Measurements from ENCODE around the gene IKZF1.

IKZF1 gene

DNA sequence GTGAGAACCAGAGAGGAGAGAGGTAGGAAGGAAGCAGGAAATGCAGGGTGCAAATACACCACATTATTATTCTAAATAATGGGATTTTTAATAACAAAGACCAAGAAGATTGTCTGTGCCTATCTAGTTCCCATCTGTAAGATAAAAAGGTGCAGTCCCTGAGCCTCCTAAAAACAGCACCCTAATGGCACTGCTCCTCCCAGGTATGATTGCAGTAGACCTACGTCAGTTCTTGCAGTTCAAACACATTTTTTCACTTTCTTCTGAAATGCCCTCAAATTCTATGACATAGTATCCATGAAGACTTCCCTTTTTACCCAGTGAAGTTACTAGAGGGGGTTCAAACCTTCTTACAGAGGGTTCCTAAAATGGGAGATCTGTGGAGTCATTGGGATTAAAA lies 75.0 kb downstream of the IKZF1 start:
- TF ChIP-seq CTCF (IDR thresholded peaks at IDR 0.05; ENCODE audit: control extremely low read depth, extremely low read depth, low read depth, missing control alignments): no peak
- CTCF ChIA-PET: interaction anchor here (1.0 to 3.4 kb wide), 4 partner anchors 9 to 781 kb away, joined by 3 to 14 read pairs (median 6); no protein-coding TSS in a partner anchor
- POLR2A ChIA-PET: no interaction called here
- DNase-seq (ENCODE audit: extremely low spot score): no peak

DNA sequence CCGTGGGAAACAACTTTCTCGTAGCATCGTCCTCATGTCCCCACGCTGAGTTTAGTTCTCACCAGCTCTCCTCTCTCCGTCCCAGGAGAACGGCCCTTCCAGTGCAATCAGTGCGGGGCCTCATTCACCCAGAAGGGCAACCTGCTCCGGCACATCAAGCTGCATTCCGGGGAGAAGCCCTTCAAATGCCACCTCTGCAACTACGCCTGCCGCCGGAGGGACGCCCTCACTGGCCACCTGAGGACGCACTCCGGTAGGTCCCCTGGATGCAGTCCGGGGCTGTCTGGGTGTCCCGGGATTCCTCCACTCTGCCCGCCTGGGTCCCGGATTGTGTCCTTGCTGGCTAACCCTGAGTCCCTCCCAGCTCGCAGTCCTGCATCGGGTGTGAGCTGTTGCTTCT lies 77.9 kb downstream of the IKZF1 start:
- ChIA-PET CTCF (interaction anchor here (0.8 to 3.1 kb wide), 2 partner anchors 12 to 36 kb away, joined by 3 to 11 read pairs; no protein-coding TSS in a partner anchor), POLR2A (no interaction called here)
- no peak for DNase-seq (ENCODE audit: extremely low spot score)
- no peak for TF ChIP-seq CTCF (IDR thresholded peaks at IDR 0.05; ENCODE audit: control extremely low read depth, extremely low read depth, low read depth, missing control alignments)

GRCh38 chr7:50387351-50387750 lies 82.8 kb downstream of the IKZF1 start:
- TF ChIP-seq CTCF (IDR thresholded peaks at IDR 0.05; ENCODE audit: control extremely low read depth, extremely low read depth, low read depth, missing control alignments): no peak
- DNase-seq (ENCODE audit: extremely low spot score): no peak
- CTCF ChIA-PET: interaction anchor here (1.8 to 2.9 kb wide), 2 partner anchors 10 to 27 kb away, joined by 5 to 14 read pairs; no protein-coding TSS in a partner anchor
- POLR2A ChIA-PET: no interaction called here

GRCh38 chr7:50389961-50390360 lies 85.4 kb downstream of the IKZF1 start:
- TF ChIP-seq CTCF (IDR thresholded peaks at IDR 0.05; ENCODE audit: control extremely low read depth, extremely low read depth, low read depth, missing control alignments): no peak
- POLR2A ChIA-PET: no interaction called here
- CTCF ChIA-PET: interaction anchor here (1.1 to 2.8 kb wide), 3 partner anchors 12 to 28 kb away, joined by 3 to 16 read pairs (median 7); no protein-coding TSS in a partner anchor
- DNase-seq (ENCODE audit: extremely low spot score): no peak

- ChIA-PET POLR2A (no interaction called here), CTCF (interaction anchor here (1.7 to 2.8 kb wide), 4 partner anchors 17 to 26 kb away, joined by 6 to 16 read pairs (median 8); no protein-coding TSS in a partner anchor)
- DNase-seq (ENCODE audit: extremely low spot score): no peak
- TF ChIP-seq CTCF (IDR thresholded peaks at IDR 0.05; ENCODE audit: control extremely low read depth, extremely low read depth, low read depth, missing control alignments): no peak
Observed at GRCh38 chr7:50391386-50391785, 86.9 kb downstream of the IKZF1 start.

GRCh38 chr7:50393076-50393475 lies 88.6 kb downstream of the IKZF1 start:
- no peak for DNase-seq (ENCODE audit: extremely low spot score)
- no peak for TF ChIP-seq CTCF (IDR thresholded peaks at IDR 0.05; ENCODE audit: control extremely low read depth, extremely low read depth, low read depth, missing control alignments)
- CTCF ChIA-PET: interaction anchor here (2.4 to 2.8 kb wide), 2 partner anchors 25 kb away, joined by 9 to 16 read pairs; no protein-coding TSS in a partner anchor
- POLR2A ChIA-PET: no interaction called here
